Islet precursor cell (in vitro differentiated cells): ENCODE measurements around the gene CUX1.
"Not testable (repeated sequence)": the region's sequence is repeated elsewhere in the genome, so short reads cannot be mapped to it uniquely, and the experiment has no call there.

Experiments used
- DNase-seq: peaks from one replicate; pipeline ENCODE4 v3.0.0-alpha.2; 2018

Gene CUX1

GRCh38 chr7:102169651-102170392, 352.4 kb downstream of the CUX1 start:
- DNase-seq, result no peak

GRCh38 chr7:102170393-102170970, 353.1 kb downstream of the CUX1 start:
- DNase-seq, result no peak

- DNase-seq, result no peak
These were observed 356.2 kb downstream of the CUX1 start for GRCh38 chr7:102173669-102174068.

- DNase-seq, result no peak
These were observed 358.2 kb downstream of the CUX1 start for GRCh38 chr7:102175423-102176170.

GRCh38 chr7:102178410-102178809, 361.0 kb downstream of the CUX1 start:
- no peak for DNase-seq

GRCh38 chr7:102180727-102181126, 363.3 kb downstream of the CUX1 start:
- no peak for DNase-seq

- DNase-seq, result no peak
These were observed 364.1 kb downstream of the CUX1 start for GRCh38 chr7:102181517-102181916.

- DNase-seq, result no peak
These were observed 364.6 kb downstream of the CUX1 start for GRCh38 chr7:102182016-102182415.

GRCh38 chr7:102183848-102184247, 366.4 kb downstream of the CUX1 start:
- not testable (repeated sequence) for DNase-seq

GRCh38 chr7:102184303-102184702, 366.9 kb downstream of the CUX1 start:
- no peak for DNase-seq

- DNase-seq, result no peak
These were observed 368.4 kb downstream of the CUX1 start for GRCh38 chr7:102185796-102186195.

GRCh38 chr7:102186306-102186705, 368.9 kb downstream of the CUX1 start:
- DNase-seq, result no peak

- no peak for DNase-seq
These were observed 371.3 kb downstream of the CUX1 start for GRCh38 chr7:102188746-102189145.

GRCh38 chr7:102189756-102190155, 372.3 kb downstream of the CUX1 start:
- DNase-seq, result no peak

- no peak for DNase-seq
These were observed 373.4 kb downstream of the CUX1 start for GRCh38 chr7:102190776-102191350.

GRCh38 chr7:102191556-102192379, 374.3 kb downstream of the CUX1 start:
- no peak for DNase-seq

GRCh38 chr7:102192790-102193189, 375.4 kb downstream of the CUX1 start:
- DNase-seq, result no peak

GRCh38 chr7:102193806-102194205, 376.4 kb downstream of the CUX1 start:
- no peak for DNase-seq

- no peak for DNase-seq
These were observed 377.9 kb downstream of the CUX1 start for GRCh38 chr7:102195361-102195760.

GRCh38 chr7:102196028-102196427, 378.6 kb downstream of the CUX1 start:
- no peak for DNase-seq

GRCh38 chr7:102197161-102197560, 379.7 kb downstream of the CUX1 start:
- DNase-seq, result no peak

GRCh38 chr7:102197599-102197998, 380.2 kb downstream of the CUX1 start:
- DNase-seq, result no peak
